GM12878 (cell line): Measurements from ENCODE around the gene MN1. TPM values are rescaled to one million over a fixed set of nuclear protein-coding genes. Genes with fewer than 3 reads are reported as not detected.

Experiments used
- ATAC-seq: fragments of 200-7000 bp; cut with Tn5 transposase; 3 replicates; pipeline ENCODE4 v1.9.1; 2020; ENCODE audit warnings: mild to moderate bottlenecking, moderate library complexity
- BruUV-seq: library from RNA; stranded (reverse); fragments of 400-500 nt; replicated peaks from 2 replicates; lab custom pipeline; 2021; lab: Mats Ljungman, UMichigan
- CTCF ChIA-PET: fragments of 300-600 bp; sonication (Branson Sonifier 250); formaldehyde crosslinking; extraction: SDS; loops from one replicate; lab custom pipeline; 2021; ENCODE audit warnings: inconsistent platforms; lab: Yijun Ruan, JAX
- POLR2A ChIA-PET: fragments of 350-600 bp; formaldehyde crosslinking; extraction: SDS; loops from one replicate; lab custom pipeline; 2021; ENCODE audit warnings: inconsistent platforms; lab: Charles Lee
- RAD21 ChIA-PET: fragments of 300-600 bp; sonication (Branson Sonifier 250); formaldehyde crosslinking; loops from one replicate; lab custom pipeline; 2023; ENCODE audit warnings: antibody characterized with exemption; ENCODE audit not compliant: unreplicated experiment; lab: Charles Lee
- SMC1A ChIA-PET: fragments of 300-600 bp; sonication (Branson Sonifier 250); formaldehyde crosslinking; loops from one replicate; lab custom pipeline; 2023; ENCODE audit not compliant: unreplicated experiment, uncharacterized antibody; lab: Charles Lee
- DNase-seq: peaks from one replicate; pipeline ENCODE4 v3.0.0-alpha.2; 2011; ENCODE audit warnings: low read depth, low spot score
- FAIRE-seq: peaks from 3 replicates; lab custom pipeline; 2011; peaks lifted over from hg19 to GRCh38; lab: Jason Lieb, UNC
- H2AFZ ChIP-seq: 2 replicates; pipeline ENCODE4 v1.6.0; 2011; ENCODE audit warnings: low read depth, low read length, control low read depth; ENCODE audit not compliant: control insufficient read depth
- H3K27ac ChIP-seq: 2 replicates; pipeline ENCODE4 v1.5.1; 2011; ENCODE audit warnings: control low read depth; ENCODE audit not compliant: control insufficient read depth, insufficient read depth
- H3K27me3 ChIP-seq, 2 experiments: replicated peaks in 1 of 2; 2 replicates each; pipeline versions ENCODE4 v1.6.0 to v1.6.1; 2011; ENCODE audit warnings: low read length in 1 of 2; ENCODE audit not compliant: control insufficient read depth in 2 of 2, insufficient read depth in 2 of 2
- H3K36me3 ChIP-seq, 2 experiments: 2 replicates each; pipeline ENCODE4 v1.5.1; 2011; ENCODE audit warnings: low read length in 1 of 2; ENCODE audit not compliant: control insufficient read depth in 2 of 2, insufficient read depth in 2 of 2
- H3K4me1 ChIP-seq: 2 replicates; pipeline ENCODE4 v1.6.1; 2011; ENCODE audit warnings: mild to moderate bottlenecking, low read length, moderate library complexity, mixed read lengths; ENCODE audit not compliant: control insufficient read depth, insufficient read depth
- H3K4me2 ChIP-seq: 2 replicates; pipeline ENCODE4 v1.6.0; 2011; ENCODE audit warnings: control low read depth; ENCODE audit not compliant: control insufficient read depth, insufficient read depth
- H3K4me3 ChIP-seq: fragments of 200-600 bp; sonication (generic); 2 replicates; pipeline ENCODE4 v1.5.1; 2016
- H3K79me2 ChIP-seq: 2 replicates; pipeline ENCODE4 v1.6.0; 2011; ENCODE audit warnings: low read length; ENCODE audit not compliant: control insufficient read depth, insufficient read depth
- H3K9ac ChIP-seq: 2 replicates; pipeline ENCODE4 v1.8.0; 2011; ENCODE audit warnings: low read length, control low read depth, mixed read lengths; ENCODE audit not compliant: control insufficient read depth, insufficient read depth
- H3K9me3 ChIP-seq: replicated peaks from 3 replicates; pipeline ENCODE4 v1.5.1; 2011; ENCODE audit warnings: mild to moderate bottlenecking, low read length; ENCODE audit not compliant: control insufficient read depth, insufficient read depth
- H4K20me1 ChIP-seq: 2 replicates; pipeline ENCODE4 v1.6.0; 2011; ENCODE audit not compliant: control insufficient read depth, insufficient read depth
- CBX3 ChIP-seq: fragments of 200-600 bp; sonication (generic); IDR thresholded peaks from 2 replicates; pipeline ENCODE4 v1.6.1; 2016; ENCODE audit warnings: low read depth, borderline replicate concordance
- CREM ChIP-seq: IDR thresholded peaks from 2 replicates; pipeline ENCODE4 v1.6.1; 2014; ENCODE audit warnings: antibody characterized with exemption, low read depth
- ESRRA ChIP-seq: IDR thresholded peaks from 2 replicates; pipeline ENCODE4 v1.6.1; 2012; ENCODE audit warnings: mild to moderate bottlenecking, low read length, improper control_type of control experiment
- IRF5 ChIP-seq: fragments of 450-650 bp; IDR thresholded peaks from 2 replicates; pipeline ENCODE4 v1.6.1; 2017; ENCODE audit warnings: borderline replicate concordance
- JUND ChIP-seq: IDR thresholded peaks from 2 replicates; pipeline ENCODE4 v1.6.1; 2012; ENCODE audit warnings: low read depth, mild to moderate bottlenecking, low read length, improper control_type of control experiment, moderate library complexity
- NFYA ChIP-seq: IDR thresholded peaks from 2 replicates; pipeline ENCODE4 v1.6.1; 2011; ENCODE audit warnings: low read depth, mild to moderate bottlenecking, low read length, improper control_type of control experiment, borderline replicate concordance
- NR2C1 ChIP-seq: fragments of 450-650 bp; IDR thresholded peaks from 2 replicates; pipeline ENCODE4 v1.6.1; 2017; ENCODE audit warnings: antibody characterized with exemption, mild to moderate bottlenecking, moderate library complexity
- RBBP5 ChIP-seq: fragments of 200-600 bp; sonication (generic); conservative IDR thresholded peaks from 2 replicates; pipeline ENCODE4 v1.6.1; 2016
- REST ChIP-seq: IDR thresholded peaks from 2 replicates; pipeline ENCODE4 v1.6.1; 2012; ENCODE audit warnings: mild to moderate bottlenecking, low read depth, low read length
- RFX5 ChIP-seq: IDR thresholded peaks from 2 replicates; pipeline ENCODE4 v1.6.1; 2011; ENCODE audit warnings: low read depth, low read length, improper control_type of control experiment
- SIN3A ChIP-seq: IDR thresholded peaks from 2 replicates; pipeline ENCODE4 v1.6.1; 2012; ENCODE audit warnings: low read depth, low read length, improper control_type of control experiment
- SMC3 ChIP-seq: IDR thresholded peaks from 2 replicates; pipeline ENCODE4 v1.6.1; 2011; ENCODE audit warnings: low read length, improper control_type of control experiment, borderline replicate concordance
- SP1 ChIP-seq: IDR thresholded peaks from one replicate; pipeline ENCODE4 v1.6.1; 2011; ENCODE audit warnings: low read depth, low read length
- SPI1 ChIP-seq: IDR thresholded peaks from 2 replicates; pipeline ENCODE4 v1.6.1; 2011; ENCODE audit warnings: low read depth, mild to moderate bottlenecking, low read length, moderate library complexity, borderline replicate concordance; ENCODE audit not compliant: insufficient read depth
- SREBF2 ChIP-seq: IDR thresholded peaks from 2 replicates; pipeline ENCODE4 v1.6.1; 2012; ENCODE audit warnings: mild to moderate bottlenecking, low read length
- YBX1 ChIP-seq: fragments of 450-650 bp; IDR thresholded peaks from 2 replicates; pipeline ENCODE4 v1.6.1; 2016; ENCODE audit warnings: antibody characterized with exemption
- ZBTB40 ChIP-seq: fragments of 450-650 bp; IDR thresholded peaks from 2 replicates; pipeline ENCODE4 v1.6.1; 2016; ENCODE audit warnings: mild to moderate bottlenecking, moderate library complexity, borderline replicate concordance
- ZNF207 ChIP-seq: fragments of 450-650 bp; IDR thresholded peaks from 2 replicates; pipeline ENCODE4 v1.6.1; 2014; ENCODE audit warnings: antibody characterized with exemption, mild to moderate bottlenecking, borderline replicate concordance
- WGBS: methylation state at CpG from one replicate; pipeline ENCODE4 v1.1.6; 2016; ENCODE audit warnings: low lambda C conversion rate; ENCODE audit not compliant: insufficient replicate concordance, insufficient coverage; ENCODE audit errors: missing lambda C conversion rate; 5-methylcytosine and 5-hydroxymethylcytosine counted together
- in situ Hi-C: fragments of 300-500 bp; cut with MboI; formaldehyde crosslinking; loops from 9 replicates; pipeline ENCODE4 v1.14.3; 2018; ENCODE audit warnings: mixed read lengths
- intact Hi-C: fragments of 100-400 bp; cut with micrococcal nuclease; formaldehyde crosslinking; loops from one replicate; pipeline ENCODE4 v1.14.2; 2022; ENCODE audit not compliant: unreplicated experiment
- polyA plus RNA-seq, 11 experiments: library from polyadenylated mRNA; depleted of rRNA in 4 of 11; unstranded in 6 of 11; stranded (reverse) in 5 of 11; fragments of >200 nt; fragmentation: Nextera tagmentation in 4 of 11; fragmentation: Illumina TruSeq in 1 of 11; extraction: Ambion mirVana in 4 of 11; extraction: Trizol in 1 of 11; gene quantifications; 1 replicate in 1 of 11; 2 replicates in 10 of 11; pipeline versions ENCODE4 v1.2.1 to v1.2.3, GENCODE V29; 2011 to 2016; ENCODE audit warnings: inconsistent platforms in 2 of 11, missing spikeins in 2 of 11, low read depth in 1 of 11
- total RNA-seq, 4 experiments: library from RNA; depleted of rRNA in 3 of 4; stranded (reverse); fragments of >200 nt in 3 of 4; fragmentation: Illumina TruSeq in 1 of 4; extraction: Trizol in 1 of 4; gene quantifications; 2 replicates each; pipeline versions ENCODE4 v1.2.1 to v1.2.3, GENCODE V29; 2013 to 2021

MN1 gene
- total and polyA plus RNA-seq, 10 of the 15 experiments (the other 5 are each of a cell fraction or from before 2014, with no cell fraction given): under 0.01 to 0.24 (median 0.03) TPM; not detected in 3

- no TSS peak for BruUV-seq
Observed at GRCh38 chr22:27756212-27756660, 45.3 kb downstream of the MN1 start.

More at GRCh38 chr22:27756212-27756660, 45.3 kb downstream of the MN1 start:
- Histone ChIP-seq H2AFZ (no peak overlapping the region), H3K27ac (no peak overlapping the region), H3K9me3 (no peaks in the 10 kb centered on the region), H3K4me2 (no peak overlapping the region), H4K20me1 (no peaks in the 10 kb centered on the region), H3K4me3 (no peak overlapping the region), H3K36me3 (no peaks in the 10 kb centered on the region), H3K79me2 (no peaks in the 10 kb centered on the region), H3K9ac (no peak overlapping the region), H3K27me3 (no peaks in the 10 kb centered on the region; a peak in 1 of 4 replicates), H3K4me1 (no peaks in the 10 kb centered on the region)
- 45% methylated on average over 16 of the region's 16 CpGs for WGBS
- ChIA-PET SMC1A (no interaction called here), RAD21 (no interaction called here), CTCF (no interaction called here), POLR2A (no interaction called here)
- in situ Hi-C loops: no loop called here
- no peak for TF ChIP-seq NR2C1
- no peak for TF ChIP-seq JUND
- no peak for TF ChIP-seq ESRRA
- TF ChIP-seq RBBP5: no peak
- TF ChIP-seq SIN3A: no peak
- no peak for TF ChIP-seq REST
- TF ChIP-seq NFYA: no peak
- TF ChIP-seq SPI1: no peak
- TF ChIP-seq CREM: no peak
- TF ChIP-seq ZBTB40: no peak
- TF ChIP-seq SMC3: no peak
- TF ChIP-seq SREBF2: no peak
- no peak for TF ChIP-seq ZNF207
- no peak for TF ChIP-seq SP1
- no peak for TF ChIP-seq CBX3
- TF ChIP-seq IRF5: no peak
- TF ChIP-seq YBX1: no peak
- TF ChIP-seq RFX5: no peak
- intact Hi-C loops: no loop called here
- DNase-seq: no peak
- ATAC-seq: no peak
- no peak for FAIRE-seq
